HG03565 (cell line): ENCODE measurements around the gene IGF2BP2.
"Not testable (repeated sequence)": the region's sequence is repeated elsewhere in the genome, so short reads cannot be mapped to it uniquely, and the experiment has no call there.

ENCODE experiments used
- ATAC-seq: cut with Tn5 transposase; IDR thresholded peaks from one replicate; pipeline ENCODE4 v1.9.1; 2021; ENCODE audit warnings: mild to moderate bottlenecking, moderate library complexity; ENCODE audit not compliant: unreplicated experiment

The IGF2BP2 gene

GRCh38 chr3:185768578-185768982 lies 56.3 kb downstream of the IGF2BP2 start:
- not testable (repeated sequence) for ATAC-seq

- no peak for ATAC-seq
These were observed 57.7 kb downstream of the IGF2BP2 start for GRCh38 chr3:185767002-185767688.

- no peak for ATAC-seq
These were observed 58.4 kb downstream of the IGF2BP2 start for GRCh38 chr3:185766329-185767001.

GRCh38 chr3:185764980-185765370 lies 59.9 kb downstream of the IGF2BP2 start:
- no peak for ATAC-seq

GRCh38 chr3:185764163-185764979 lies 60.5 kb downstream of the IGF2BP2 start:
- no peak for ATAC-seq

GRCh38 chr3:185763347-185764005 lies 61.4 kb downstream of the IGF2BP2 start:
- no peak for ATAC-seq

GRCh38 chr3:185760550-185760949 lies 64.3 kb downstream of the IGF2BP2 start:
- ATAC-seq: no peak

- no peak for ATAC-seq
These were observed 64.8 kb downstream of the IGF2BP2 start for GRCh38 chr3:185760088-185760487.

GRCh38 chr3:185759512-185759911 lies 65.3 kb downstream of the IGF2BP2 start:
- no peak for ATAC-seq

GRCh38 chr3:185758912-185759311 lies 65.9 kb downstream of the IGF2BP2 start:
- ATAC-seq: no peak

- no peak for ATAC-seq
These were observed 67.7 kb downstream of the IGF2BP2 start for GRCh38 chr3:185757176-185757575.

- no peak for ATAC-seq
These were observed 68.4 kb downstream of the IGF2BP2 start for GRCh38 chr3:185756477-185756876.

GRCh38 chr3:185754920-185755319 lies 69.9 kb downstream of the IGF2BP2 start:
- no peak for ATAC-seq

GRCh38 chr3:185753354-185753753 lies 71.5 kb downstream of the IGF2BP2 start:
- no peak for ATAC-seq

GRCh38 chr3:185750702-185751101 lies 74.1 kb downstream of the IGF2BP2 start:
- no peak for ATAC-seq

- ATAC-seq: no peak
These were observed 74.8 kb downstream of the IGF2BP2 start for GRCh38 chr3:185750015-185750414.

GRCh38 chr3:185746470-185746869 lies 78.4 kb downstream of the IGF2BP2 start:
- ATAC-seq: no peak

- ATAC-seq: peak; percentile 68
These were observed 79.6 kb downstream of the IGF2BP2 start for GRCh38 chr3:185744997-185745843.

GRCh38 chr3:185741586-185741985 lies 83.3 kb downstream of the IGF2BP2 start:
- no peak for ATAC-seq

GRCh38 chr3:185740133-185740532 lies 84.7 kb downstream of the IGF2BP2 start:
- ATAC-seq: no peak
